Hematopoietic multipotent progenitor cell treated with erythropoietin and hydrocortisone succinate and interleukin-3 and kit ligand, for 4 days (in vitro differentiated cells): ENCODE results near the gene UAP1.

Source experiments
- DNase-seq: peaks from one replicate; pipeline ENCODE4 v3.0.0-alpha.2; 2015

UAP1 gene

DNA sequence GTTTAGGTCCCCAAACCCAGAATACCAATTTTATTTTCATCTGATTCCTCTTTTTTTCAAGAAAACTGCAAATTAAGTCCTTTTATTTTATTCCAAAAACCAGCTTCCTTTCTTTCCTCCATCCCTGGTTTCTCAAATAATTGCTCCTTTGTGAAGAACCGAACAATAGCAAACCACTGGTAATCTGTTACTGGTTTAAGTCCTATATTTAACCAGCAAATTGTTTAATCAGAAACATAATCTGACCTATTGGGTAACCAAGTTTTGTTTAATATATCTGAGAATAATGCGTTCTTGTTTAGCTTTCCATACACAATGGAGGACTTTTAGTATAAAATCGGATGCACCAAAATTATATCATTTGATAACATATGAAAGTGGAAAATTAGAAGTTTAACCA, 57.6 kb downstream of the UAP1 start:
- DNase-seq = no peak

- no peak for DNase-seq
Measured at GRCh38 chr1:162621256-162621655, 59.7 kb downstream of the UAP1 start.

DNA sequence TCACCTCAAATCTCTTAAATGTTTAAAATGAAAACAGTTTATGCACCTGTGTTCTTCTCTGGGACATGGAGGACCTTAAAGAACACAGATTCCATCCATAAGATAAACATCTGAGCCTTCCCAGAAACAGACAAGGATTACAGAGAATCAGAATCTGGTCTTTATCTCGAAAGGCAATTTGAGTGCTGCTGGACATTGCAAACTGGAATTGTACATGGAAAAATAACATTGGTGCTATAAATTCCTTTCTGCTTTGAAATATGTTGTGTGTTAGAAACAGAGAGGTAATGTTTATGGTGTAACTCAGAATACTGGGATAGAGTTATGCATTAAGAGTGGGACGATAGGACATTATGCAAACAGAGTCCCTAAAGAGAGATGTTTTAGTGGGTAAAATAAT, 64.2 kb downstream of the UAP1 start:
- DNase-seq = no peak

DNA sequence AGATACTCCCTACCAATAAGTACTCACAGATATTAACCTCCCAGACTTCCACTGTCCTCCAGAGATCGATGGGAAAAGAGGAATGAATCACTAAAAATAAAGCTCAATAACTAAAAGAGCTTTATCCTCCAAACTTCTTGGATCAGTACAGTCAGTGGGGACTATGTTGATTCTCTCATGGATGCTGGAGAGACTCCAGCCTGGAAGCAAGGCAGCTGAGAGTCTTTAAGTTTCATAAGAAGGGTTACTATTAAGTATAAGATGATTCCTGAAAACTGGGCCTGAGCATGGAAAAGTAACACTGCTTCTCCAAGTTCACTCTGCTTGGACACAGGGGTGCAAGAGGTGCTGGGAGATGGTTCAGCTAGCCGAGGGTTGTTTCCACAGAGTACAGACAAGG, 64.6 kb downstream of the UAP1 start:
- DNase-seq = no peak

DNA sequence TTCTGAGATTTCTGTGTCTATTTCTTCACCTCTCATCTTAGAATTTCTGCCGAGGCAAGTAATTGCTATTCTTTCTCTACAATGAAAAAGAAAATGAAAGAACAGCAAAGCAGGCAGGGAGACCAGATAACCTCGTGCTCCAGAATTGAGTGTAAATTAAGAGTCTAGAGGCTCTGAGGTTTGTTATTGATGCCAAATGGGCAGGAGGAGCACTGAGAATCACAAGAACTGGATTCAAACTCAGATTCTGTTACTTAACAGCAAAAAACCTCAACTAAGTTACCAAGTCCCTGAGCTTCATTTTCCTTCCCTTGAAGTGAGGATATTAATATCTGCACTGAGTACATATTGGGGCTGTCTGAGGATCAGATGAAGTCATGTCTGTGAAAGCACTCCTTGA, 65.2 kb downstream of the UAP1 start:
- DNase-seq = no peak

GRCh38 chr1:162627662-162628296, 66.3 kb downstream of the UAP1 start:
- DNase-seq = peak; percentile 75

DNA sequence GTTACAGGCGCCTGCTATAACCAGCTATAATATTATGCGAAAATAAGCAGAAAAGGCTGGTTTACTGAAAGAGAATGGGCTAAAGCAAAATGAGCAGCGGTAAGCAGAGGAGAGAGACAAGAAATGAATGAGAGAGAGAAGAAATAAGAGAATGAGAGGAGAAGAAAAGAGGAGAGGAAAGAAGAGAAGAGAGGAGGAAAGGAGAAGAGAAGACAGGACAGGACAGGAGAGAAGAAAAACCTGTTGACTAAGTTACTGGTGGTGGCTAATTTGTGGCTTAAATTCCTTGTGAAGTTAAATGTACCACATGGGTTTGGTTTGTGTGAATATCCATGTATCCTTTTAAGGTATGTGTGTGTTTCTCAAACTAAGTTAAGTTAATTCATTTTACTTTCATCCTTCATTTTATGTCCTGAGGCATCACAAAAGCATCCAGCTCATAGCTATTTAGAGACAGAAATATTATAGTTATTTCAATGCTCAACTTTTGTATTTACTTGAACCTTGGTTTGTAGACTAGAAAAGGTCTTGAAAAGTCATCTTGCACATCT, 67.6 kb downstream of the UAP1 start:
- DNase-seq = no peak

DNA sequence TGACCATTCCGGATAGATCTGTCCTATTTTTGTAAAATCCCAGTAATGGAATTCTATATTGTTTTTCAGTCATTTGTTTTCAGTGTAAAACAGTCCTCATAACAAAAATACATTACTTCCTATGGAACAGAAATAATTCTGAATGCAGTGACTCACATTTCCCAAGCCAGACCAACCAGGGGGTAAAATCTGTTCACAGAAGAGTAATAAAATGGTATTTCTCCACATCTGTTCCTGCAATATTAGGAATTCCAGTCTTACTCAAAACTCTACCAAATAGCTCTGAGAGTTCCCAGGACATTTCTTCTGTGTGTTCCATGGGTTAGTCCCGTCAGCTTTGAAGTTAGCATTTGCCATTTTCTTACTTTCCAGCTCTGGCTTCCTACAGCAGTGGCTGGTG, 68.1 kb downstream of the UAP1 start:
- no peak for DNase-seq

- no peak for DNase-seq
Measured at GRCh38 chr1:162631546-162632191, 70.1 kb downstream of the UAP1 start.

DNA sequence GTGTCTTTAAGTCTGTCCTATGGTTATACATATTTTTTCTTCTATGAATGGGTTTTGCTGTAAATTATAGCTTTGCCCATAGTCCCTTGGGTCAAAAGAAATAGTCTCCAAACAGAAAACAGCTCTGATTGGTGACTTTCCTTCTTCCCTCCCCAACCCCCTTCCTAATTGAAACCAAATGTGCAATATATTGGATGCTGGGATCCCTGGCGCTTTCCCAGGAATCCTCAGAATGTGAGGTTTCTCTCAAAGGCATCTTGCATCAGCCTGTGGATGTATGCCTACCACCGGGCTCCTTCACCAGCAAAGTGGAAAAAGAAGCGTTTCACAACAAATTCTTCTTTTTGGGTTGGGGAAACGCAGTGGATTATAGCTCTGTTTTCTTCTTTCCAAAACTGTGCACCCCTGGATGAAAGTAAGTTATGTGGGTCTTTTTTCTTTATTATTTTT, 70.7 kb downstream of the UAP1 start, which contains the start of gene DDR2:
Gene DDR2 (plus strand): TSS at position 248 of the 450 bp plus-strand sequence. CDS start 86,600 bp downstream, outside the sequence.
- DNase-seq = no peak

DNA sequence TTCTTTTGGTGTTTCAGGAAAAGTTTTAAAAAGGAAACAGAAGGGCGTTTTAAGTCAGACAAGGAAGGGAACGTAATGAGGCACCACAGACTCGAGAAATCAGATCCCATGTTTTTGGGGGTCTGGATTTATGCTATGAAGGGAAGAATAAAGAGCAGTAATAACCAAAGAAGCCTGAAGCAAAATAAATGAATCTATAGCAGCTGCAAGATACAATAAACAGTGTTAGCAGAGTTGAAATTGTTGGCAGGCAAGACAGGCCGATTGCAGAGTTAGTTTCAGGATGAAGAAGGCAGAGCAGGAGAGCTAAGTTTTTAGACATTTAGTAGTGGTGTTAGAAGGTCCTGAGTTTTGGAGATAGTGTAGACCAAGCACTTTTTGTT, 71.2 kb downstream of the UAP1 start:
- no peak for DNase-seq

DNA sequence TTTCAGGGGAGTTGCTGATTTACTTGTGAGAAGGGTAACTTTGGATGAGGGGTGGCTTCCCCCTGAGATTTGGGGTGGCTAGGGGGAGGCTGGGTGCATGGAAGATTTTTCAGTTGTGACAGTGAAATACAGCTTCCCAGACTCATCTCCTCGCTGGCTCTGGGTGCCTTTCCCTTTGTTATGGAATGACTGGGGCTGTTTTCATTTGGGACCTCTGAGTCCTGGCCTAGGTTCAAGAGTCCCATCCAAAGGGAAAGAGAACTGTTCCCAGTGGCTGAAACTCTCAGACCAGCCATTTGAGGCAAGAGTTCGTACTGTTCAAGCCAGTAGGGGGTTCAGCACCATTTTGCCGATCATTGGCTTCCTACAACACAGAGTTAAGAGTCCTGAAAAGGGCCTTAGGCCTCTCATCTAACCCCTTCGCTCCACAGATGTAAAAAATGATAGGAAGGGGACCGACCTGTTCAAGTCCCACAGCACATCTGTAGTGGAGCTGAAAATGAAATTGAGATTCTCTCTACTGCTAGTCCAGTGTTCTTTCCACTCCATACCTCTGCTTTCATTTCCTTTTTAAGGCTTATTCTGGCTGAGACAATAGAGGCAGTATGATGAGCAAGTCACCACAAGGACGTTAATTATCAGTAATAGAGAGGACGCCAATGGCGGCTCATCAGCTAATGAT, 71.7 kb downstream of the UAP1 start:
- no peak for DNase-seq

- no peak for DNase-seq
Measured at GRCh38 chr1:162635418-162635817, 73.9 kb downstream of the UAP1 start.

GRCh38 chr1:162639718-162640117, 78.2 kb downstream of the UAP1 start:
- no peak for DNase-seq

DNA sequence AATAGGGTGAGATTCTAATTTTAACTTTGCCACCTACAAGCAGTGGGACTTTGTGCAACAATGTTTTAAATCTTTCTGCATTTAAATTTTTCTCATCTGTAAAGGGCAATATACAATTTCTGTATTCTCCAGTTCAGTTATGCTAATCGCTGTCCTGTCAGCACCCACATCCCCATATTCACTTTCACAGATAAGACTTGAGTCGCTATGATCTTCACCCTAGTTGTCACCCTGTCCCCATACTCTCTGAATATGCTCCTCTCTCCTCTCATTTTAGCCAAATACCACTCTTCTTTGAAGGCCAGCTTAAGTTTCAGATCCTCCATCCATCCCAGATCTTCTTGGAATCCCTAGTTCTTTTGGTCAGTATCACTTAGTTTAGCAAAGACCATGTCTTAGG, 79.6 kb downstream of the UAP1 start:
- no peak for DNase-seq

DNA sequence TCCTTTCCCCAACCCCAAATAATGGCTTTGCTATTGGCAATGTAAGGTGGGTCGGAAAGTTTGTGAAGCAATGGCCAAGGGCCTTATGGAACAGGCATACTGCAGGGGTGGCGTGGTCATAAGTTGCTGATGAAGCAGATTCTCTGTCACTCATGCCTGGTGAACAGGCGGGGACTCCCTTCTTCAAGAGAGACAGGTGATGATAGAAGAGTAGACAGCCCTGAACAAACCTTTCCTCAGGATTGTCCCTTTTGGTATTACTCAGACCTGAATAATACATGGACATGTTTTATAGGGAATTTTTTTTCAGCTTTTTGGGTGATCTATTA, 83.4 kb downstream of the UAP1 start:
- DNase-seq = no peak

DNA sequence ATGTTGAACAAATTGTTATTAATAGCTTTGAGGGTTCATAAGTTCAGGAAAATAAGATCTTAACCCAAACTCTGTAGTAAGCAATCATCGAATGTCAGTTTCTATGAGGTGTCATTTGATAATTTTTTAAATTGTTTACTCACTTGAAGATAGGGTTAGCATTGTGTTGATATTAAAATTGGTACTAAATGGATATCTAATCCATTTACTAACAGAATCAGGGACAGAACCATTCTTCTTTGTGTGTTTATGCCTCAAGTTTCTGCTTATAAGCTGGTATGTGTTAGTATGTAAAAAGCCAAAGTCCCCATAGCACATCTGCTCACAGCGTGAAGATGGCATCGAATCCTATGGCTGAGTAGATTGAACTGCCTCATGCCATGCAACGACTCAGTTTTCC, 84.1 kb downstream of the UAP1 start:
- DNase-seq = no peak

DNA sequence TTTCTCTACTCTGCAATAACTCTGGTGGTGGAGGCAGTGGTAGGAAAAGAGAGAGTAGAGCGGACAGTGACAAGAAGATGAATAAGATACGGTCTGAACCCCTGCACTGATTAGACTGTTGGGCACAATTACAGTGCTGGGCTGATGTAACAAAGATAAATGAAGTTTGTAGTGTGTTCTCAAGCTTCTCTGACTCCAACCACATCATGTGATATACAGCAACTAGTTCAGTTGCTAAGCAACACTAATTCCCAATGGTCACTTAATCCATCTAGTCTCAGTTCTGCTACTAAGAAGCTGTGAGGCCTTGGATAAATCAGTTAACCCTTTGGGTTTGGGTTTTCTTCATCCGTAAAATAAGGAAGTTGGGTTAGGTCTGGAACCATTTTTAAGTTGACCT, 88.1 kb downstream of the UAP1 start:
- DNase-seq = no peak
